Hindlimb muscle (tissue), 1 donor: Measurements from ENCODE around the gene TBCD. TPM values are rescaled to one million over a fixed set of nuclear protein-coding genes. Genes with fewer than 3 reads are reported as not detected.

Experiments
- DNase-seq: peaks from one replicate; pipeline ENCODE4 v3.0.0-alpha.2; 2013
- polyA plus RNA-seq: library from polyadenylated mRNA; unstranded; fragments of 120-200 nt; gene quantifications from one replicate; pipeline ENCODE4 v1.2.1, GENCODE V29; 2013; ENCODE audit not compliant: insufficient read length

Gene TBCD
- polyA plus RNA-seq, 1 donor = 69.8 TPM

DNA sequence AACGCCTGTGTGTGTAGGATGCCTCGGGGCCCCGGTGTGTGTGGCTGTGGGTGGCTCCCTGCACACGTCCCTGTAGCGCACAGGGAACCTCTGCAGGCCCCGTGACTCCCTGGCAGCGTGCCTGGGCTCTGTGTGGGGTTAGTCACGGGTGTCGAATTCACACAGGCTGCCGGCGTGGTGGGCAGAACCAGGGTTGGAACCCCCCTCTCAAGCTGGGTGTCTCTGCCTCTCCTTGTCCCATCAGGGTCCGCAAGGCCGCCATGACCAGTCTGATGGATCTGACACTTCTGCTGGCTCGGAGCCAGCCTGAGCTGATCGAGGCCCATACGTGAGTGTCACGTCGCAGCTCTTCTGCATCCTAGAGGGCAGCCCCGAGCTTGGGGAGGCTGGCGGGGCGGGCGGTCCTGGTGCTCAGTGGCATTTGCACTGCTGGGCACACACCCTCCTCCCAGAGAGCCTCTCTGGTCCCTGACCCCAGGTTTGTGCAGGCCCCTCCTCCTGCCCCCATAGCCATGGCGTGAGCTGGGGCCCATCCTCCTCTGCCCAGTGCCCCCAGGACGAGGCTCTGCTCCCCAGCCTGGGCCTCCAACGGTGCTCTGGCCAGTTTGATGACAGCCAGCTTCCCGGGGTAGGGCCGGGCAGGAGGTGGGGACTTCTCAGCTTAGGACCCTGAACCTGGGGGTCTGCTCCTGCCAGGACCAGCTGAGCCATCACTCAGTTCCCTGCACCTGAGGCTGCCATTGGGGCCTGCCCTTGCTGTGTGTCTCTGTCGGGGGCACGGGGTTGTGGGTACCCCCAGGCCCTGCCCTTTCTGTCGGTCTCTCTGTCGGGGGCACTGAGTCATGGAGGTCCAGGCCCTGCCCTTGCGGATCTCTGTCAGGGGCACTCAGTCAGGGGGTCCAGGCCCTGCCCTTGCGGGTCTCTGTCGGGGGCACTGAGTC, 176.1 kb downstream of the TBCD start:
- DNase-seq = no peak

GRCh38 chr17:82929011-82929622, 177.3 kb downstream of the TBCD start:
- no peak for DNase-seq

GRCh38 chr17:82929676-82930042, 177.8 kb downstream of the TBCD start:
- no peak for DNase-seq

DNA sequence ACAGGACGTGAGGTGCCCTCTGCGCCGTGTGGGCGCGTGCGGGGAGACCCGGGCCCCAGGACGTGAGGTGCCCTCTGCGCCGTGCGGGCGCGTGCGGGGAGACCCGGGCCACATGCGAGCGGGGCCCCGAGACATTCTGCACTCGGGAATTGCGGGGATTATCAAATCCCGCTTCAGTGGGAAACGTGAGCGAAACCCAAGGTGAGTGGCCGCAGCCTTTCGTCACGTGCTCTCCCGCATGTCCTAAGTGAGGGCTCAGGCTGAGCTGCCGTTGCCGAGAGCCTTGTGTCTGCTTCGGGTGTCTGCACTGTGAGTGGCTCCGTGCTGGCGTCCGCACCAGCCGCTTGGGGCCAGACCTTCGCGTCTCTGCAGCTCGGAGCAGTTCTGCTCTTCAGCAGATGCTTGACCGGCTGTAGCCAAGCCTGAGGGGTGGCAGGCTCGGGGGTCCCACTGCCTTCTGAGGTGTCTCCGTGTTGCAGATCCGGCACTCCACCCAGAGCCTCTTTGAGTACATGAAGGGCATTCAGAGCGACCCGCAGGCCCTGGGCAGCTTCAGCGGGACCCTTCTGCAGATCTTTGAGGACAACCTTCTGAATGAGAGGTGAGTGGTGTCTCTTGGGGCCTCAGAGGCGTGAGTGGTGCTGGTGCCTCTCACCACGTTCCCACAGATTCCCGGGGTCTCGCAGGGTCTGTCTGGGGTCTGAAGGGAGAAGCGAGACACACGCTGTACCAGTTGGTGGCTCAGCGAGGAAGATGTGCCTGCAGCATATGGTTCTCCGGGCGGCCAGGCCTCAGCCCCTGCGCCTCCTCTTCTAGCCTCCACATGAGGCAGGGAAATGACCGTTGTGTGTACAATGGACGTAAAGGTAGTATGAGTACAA, 178.4 kb downstream of the TBCD start:
- no peak for DNase-seq

- DNase-seq = no peak
Measured at GRCh38 chr17:82930924-82931698, 179.2 kb downstream of the TBCD start.

GRCh38 chr17:82931699-82932517, 180.0 kb downstream of the TBCD start:
- DNase-seq = peak; percentile 71

DNA sequence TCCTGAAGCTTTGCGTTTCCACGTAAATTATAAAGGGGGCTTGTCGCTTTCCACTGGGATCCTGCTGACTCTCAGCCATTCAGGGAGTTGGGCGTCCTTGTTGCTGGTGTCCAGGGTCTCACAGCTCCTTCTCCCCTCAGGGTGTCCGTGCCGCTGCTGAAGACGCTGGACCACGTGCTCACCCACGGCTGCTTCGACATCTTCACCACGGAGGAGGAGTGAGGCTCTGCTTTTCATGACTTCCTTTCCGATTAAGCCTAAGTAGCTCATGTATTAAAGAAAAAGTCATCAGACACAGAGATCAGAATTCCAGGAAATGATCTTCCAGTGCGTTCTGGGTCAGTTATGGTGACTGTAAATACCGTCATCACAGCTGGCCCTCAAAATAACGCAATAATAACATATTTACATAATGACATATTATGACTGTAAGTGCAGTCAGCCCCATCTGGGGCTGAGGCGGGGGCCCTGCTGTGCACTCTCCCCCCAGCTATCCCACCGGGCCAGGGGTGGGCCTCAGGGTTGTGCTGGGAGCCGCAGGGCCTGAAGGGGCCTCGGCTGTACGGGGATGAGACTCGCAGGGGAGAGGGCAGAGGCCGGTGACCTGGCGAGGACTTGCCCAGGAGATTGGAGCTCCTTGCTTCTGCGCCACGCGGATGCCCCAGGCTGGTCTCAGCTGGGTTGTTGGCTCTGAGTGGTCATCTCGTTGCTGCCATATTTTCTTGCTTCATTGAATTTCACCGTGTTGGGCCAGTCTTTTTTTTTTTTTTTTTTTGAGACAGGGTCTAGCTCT, 180.8 kb downstream of the TBCD start:
- no peak for DNase-seq

DNA sequence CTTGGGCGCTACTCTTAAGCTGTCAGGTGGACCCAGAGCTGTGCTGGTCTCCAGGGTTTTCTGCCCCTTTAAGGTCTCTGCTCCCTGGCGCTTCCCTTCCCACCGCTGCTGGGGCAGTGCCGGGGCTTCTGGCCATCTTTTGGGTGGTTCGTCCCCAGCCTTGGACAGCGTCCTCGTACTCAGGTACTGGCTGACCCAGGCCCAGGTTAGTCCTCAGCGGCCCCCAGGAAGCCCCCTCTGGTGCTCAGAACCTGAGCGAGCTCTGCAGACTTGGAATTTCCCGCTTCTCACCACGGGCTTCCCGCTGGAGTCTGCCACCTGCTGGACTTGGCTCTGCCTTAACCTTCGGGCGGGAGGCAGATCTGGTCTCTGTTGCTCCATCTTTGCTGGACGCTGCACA, 182.0 kb downstream of the TBCD start:
- no peak for DNase-seq

DNA sequence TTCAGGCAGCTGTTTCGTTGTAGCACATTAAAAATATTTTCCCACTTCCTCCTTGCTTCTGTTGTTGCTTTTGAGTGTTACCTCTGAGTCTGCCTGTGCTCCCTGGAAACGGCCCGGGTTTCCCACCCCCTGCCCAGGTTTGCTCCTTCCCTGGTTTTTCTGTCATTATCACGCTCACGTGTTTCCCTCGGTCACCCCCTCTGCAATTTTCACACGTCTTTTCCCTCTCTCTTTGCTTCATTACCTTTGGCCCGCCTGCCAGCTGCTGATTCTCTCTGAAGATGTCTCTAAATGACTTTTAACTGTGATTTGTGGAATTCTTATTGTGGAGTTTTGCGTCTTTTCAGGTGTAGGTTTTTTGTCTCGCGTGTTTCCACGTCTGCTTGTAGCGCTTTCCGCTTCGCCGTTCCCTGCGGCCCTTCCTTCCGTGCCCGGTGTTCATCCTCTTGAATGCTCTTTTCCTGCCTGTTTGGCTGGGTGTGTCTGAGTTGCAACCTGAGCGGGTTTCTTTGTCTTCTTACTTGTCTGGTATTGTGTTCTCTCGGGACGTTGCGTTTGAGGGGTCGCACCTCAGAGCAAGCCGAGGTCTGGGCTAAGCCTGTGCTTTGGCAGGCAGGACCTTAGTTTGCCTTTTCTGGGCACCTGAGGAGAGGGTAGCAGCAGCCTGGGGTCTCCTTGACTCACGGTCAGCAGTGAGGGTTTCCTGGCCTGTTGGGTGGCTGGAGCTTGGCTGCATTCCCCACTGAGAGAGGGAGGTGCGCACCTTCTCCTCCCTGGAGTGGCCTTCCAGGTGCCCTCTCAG, 184.3 kb downstream of the TBCD start:
- no peak for DNase-seq

DNA sequence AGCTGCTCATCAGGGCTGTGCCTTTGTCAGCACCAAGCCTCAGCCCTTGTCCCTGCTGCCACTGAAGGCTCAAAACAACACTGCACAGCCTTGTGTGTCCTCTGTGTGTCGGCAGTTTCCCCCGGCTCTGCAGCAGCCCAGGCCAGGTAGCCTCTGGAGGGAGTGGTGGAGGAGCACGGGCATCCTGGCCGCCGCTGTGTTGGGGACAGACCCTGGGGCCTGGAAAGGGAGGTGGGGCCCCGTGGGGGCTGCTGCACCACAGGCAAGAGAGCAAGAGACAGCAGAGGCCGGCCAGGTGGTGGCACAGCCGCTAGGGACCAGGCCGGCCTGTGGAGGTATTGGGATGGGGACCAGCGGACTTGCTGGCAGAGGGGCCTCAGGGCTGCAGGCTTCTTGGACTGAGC, 184.9 kb downstream of the TBCD start:
- no peak for DNase-seq

- no peak for DNase-seq
Measured at GRCh38 chr17:82937411-82938371, 185.8 kb downstream of the TBCD start.

DNA sequence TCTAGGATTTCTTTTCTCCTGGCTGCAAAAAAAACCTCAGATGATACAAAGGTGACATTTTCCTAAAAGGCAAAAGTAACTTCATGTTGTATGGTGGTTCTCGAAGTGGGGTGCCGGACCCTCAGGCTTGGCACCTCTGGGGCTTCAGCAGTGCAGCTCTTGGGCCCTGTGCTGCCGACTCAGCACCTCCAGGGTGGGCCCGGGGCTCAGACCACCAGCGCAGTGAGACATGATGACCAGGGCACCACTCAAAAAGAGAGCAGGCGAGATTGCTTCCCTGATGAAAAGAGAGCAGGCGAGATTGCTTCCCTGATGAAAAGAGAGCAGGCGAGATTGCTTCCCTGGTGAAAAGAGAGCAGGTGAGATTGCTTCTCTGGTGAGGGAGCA, 186.6 kb downstream of the TBCD start:
- no peak for DNase-seq

GRCh38 chr17:82938873-82939620, 187.2 kb downstream of the TBCD start:
- no peak for DNase-seq

DNA sequence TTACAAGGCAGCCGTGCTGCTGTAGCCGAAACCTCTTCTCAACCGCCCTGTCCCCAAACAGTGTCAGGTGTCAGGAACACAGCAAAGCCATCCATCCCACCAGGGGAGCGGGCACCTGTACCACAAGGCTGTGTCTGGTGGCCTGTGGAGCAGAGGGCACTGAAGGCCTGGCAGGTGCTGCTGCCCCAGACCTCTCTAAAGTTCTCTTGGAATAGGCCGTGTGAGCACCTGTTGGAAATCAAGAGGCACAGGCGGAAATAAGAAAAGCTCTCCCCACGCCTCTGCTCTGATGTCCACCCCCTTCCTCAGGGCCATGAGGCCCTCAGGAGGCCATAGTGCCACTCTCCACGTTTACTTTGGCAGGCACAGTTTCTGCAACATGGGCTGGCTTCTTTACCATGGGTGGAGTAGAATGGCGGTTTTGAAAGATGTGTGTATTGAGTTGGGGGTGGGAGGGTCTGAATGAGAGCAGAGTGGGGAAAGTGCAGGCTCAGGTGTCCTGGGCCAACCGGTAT, 187.8 kb downstream of the TBCD start:
- no peak for DNase-seq

GRCh38 chr17:82940226-82941020, 188.6 kb downstream of the TBCD start:
- DNase-seq = no peak
